HG03159 (cell line): ENCODE measurements around the gene CDKAL1.
"Not testable (repeated sequence)": the region's sequence is repeated elsewhere in the genome, so short reads cannot be mapped to it uniquely, and the experiment has no call there.

Experiments used
- ATAC-seq: cut with Tn5 transposase; IDR thresholded peaks from one replicate; pipeline ENCODE4 v1.9.1; 2021; ENCODE audit warnings: mild to moderate bottlenecking, moderate library complexity; ENCODE audit not compliant: unreplicated experiment

CDKAL1 gene

DNA sequence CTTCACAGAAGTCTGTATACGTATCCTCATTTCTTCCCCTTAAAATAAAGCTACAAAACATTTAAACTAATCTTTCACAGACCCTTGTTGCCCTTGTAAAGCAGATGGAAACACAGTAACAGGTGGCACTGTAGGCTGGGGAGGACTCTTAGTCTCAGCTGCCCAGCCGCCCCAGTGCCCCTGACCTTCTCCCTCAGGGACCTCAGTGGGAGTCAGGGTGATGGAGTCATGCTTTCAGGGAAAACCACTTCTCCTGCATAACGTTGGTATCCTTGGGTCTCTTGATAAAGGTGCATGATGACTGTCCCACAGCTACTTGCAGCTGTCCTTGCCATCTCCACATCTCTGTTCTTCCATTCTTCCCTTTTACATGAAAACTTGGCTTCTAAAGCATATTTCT is 198.6 kb downstream of the CDKAL1 start:
- no peak for ATAC-seq

DNA sequence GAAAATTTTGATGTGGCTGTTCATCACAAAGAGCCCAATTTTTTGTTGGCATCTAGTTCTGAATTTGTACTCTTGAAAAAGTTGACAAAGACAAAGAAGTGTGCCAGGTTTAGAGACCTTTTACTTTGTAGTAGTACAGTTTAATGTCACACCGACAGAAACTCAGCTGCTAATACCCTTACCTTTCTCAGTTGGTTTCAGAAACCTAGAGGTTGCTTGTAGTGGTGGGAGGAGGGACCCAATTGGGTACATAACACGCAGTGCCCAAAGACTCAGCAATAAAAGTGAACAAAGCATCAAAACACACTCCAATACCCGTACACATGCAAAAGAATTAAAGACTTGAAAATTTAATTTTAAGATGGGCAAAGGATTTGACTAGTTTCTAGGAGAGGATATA is 203.7 kb downstream of the CDKAL1 start:
- no peak for ATAC-seq

DNA sequence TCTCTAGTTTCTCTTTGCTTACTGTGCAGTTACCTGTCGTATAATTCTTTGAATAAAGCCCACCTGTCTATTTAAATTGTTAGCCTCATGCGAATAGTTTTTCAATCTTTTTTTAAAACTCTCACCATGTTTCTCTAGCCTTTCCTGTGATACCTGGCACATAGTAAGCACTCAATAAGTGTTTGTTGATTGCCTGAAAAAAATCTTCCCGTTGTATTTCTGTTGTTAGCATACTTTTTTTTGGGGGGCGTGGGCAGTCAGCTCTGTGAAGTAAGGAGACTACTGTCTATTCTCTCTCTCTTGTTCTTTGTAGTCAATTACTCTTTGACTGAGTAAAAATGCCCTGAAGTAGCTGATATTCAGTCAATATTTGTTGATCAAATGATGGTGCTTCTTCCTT is 205.8 kb downstream of the CDKAL1 start:
- ATAC-seq = no peak

DNA sequence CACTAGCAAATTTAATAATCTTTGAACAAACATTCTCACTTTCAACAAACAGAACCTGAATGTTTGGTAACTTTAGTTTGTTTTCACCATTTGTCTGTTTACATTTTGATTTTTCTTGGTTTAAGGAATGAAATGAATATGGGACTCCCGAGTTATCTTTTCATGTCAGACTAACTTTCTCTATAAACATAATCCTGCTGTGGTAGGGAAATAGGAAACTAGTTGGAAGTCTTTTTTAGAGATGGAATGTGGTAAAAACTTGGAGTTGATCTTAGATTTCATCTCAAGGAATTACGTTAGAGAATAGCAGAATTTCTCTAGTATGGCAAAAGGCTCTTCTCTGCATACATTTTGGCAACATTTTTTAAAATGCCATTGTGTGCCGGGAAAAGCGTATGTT is 206.5 kb downstream of the CDKAL1 start:
- ATAC-seq = no peak

- ATAC-seq = no peak
Observed at GRCh38 chr6:20741490-20741889, 207.2 kb downstream of the CDKAL1 start.

DNA sequence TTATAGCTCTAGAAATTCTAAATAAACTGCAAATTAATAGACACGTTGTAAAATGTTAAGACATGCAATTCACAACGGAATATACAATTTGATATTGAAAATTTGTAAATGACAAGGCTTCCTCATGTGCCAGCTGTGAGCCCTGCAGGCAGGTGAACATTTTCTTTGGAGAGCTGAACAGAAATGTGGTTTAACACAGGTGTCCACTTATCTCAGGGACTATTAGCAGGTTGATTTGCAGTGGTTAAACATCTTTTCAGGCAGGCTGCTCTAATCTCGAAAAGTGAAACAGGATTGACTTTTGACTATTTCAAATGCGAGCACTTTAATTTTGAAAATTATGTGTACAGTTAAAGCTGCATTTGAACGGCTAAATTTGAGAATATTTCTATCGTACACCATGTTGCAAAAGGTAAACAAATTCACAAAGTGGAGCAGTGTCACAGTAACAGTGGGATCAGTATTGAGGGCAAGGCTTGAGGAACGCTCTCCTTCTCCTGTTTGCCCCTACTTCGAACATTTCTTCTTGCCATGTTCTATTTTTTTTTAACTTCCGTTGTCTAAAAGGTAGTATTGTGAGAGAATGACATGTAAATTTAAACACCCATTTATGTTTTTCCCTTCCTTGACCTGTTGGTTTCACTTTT is 210.8 kb downstream of the CDKAL1 start:
- no peak for ATAC-seq

DNA sequence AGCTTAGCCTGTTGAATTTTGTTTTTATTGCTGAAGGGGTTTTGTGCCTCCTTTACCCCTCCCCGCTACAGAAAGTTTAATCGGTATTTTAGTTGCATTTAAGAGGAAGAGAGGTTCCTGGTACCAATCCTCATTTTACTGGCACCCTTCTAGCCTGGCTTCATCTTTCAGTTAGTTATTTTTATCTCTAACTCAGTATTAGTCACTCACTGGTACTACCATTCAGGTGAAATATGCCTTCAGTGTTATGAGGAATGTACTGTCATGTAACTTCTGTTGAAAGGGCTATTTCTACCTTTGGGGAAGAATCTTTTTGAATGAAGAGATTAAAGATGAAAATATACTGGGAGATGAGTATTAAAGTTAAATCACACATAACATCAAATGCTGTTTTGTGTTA is 211.8 kb downstream of the CDKAL1 start:
- no peak for ATAC-seq

DNA sequence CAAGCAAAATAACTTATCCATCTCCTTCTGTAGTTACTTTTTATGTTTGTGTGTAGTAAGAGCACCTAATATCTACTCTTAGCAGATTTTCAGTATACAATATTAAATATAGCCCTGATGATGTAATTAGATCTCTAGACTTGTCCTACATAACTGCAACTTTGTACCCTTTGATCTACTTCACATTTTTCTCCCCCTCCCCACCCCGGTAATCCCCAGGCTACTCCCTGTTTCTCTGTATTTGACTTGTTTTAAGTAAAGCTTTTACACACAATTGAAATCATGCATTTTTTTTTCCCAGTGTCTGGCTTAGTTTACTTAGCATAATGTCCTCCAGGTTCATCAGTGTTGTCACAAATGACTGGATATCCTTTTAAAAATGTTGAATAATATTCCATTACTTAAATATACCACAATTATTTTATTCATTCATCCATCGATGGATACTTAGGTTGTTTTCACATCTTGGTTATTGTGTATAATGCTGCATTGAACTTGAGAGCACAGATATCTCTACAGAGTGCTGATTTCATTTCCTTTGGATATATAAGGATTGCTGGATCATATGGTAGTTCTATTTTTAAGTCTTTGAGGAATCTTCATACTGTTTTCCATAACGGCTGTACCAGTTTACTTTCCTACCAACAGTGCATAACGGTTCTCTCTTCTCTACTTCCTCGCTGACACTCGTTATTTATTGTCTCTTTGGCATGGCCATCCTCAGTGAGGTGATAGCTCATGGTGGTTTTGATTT is 212.7 kb downstream of the CDKAL1 start:
- no peak for ATAC-seq

GRCh38 chr6:20747991-20748390 is 213.7 kb downstream of the CDKAL1 start:
- ATAC-seq = no peak

- ATAC-seq = no peak
Observed at GRCh38 chr6:20751293-20751935, 217.2 kb downstream of the CDKAL1 start.

GRCh38 chr6:20755631-20756030 is 221.4 kb downstream of the CDKAL1 start:
- no peak for ATAC-seq

DNA sequence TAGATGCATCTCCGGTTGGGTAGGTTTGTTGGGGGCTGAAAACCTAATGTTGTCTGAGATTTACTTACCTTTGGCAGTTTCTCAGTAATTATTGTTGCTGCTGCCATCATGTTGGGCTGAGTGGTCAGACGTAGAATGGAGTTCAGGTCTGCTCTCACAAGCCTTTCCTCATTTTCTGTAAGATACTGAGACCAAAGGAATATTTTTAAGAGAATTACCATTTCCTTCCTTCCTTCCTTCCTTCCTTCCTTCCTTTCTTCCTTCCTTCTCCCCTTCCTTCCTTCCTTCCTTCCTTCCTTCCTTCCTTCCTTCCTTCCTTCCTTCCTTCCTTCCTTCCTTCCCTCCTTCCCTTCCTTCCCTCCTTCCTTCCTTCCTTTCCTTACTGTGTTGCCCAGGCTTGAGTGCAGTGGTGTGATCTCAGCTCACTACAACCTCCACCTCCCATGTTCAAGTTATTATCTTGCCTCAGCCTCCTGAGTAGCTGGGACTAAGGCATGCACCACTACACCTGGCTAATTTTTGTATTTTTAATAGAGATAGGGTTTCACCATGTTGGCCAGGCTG is 222.4 kb downstream of the CDKAL1 start:
- ATAC-seq = not testable (repeated sequence)

DNA sequence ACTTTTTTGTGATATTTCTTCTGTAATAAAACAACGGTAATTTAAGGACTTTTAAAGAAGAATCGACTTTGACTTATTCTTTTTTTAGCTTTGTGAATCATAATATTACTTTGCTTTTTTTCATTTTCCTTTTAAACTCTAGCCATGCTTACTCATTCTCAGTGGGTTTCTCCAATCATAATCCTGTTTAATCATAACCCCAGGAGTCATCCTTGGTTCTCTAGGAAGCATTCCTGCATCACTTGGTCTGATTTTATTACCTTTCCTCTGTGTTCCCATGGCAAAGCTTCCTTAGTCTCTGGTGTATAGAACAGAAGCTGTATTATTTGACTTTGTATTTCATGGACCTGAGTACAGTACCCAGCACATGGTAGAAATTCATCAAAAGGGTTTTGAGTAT is 223.5 kb downstream of the CDKAL1 start:
- no peak for ATAC-seq

GRCh38 chr6:20763296-20763695 is 229.0 kb downstream of the CDKAL1 start:
- ATAC-seq = no peak

GRCh38 chr6:20769631-20770030 is 235.4 kb downstream of the CDKAL1 start:
- no peak for ATAC-seq

GRCh38 chr6:20770773-20771172 is 236.5 kb downstream of the CDKAL1 start:
- no peak for ATAC-seq

GRCh38 chr6:20771409-20771808 is 237.2 kb downstream of the CDKAL1 start:
- no peak for ATAC-seq

DNA sequence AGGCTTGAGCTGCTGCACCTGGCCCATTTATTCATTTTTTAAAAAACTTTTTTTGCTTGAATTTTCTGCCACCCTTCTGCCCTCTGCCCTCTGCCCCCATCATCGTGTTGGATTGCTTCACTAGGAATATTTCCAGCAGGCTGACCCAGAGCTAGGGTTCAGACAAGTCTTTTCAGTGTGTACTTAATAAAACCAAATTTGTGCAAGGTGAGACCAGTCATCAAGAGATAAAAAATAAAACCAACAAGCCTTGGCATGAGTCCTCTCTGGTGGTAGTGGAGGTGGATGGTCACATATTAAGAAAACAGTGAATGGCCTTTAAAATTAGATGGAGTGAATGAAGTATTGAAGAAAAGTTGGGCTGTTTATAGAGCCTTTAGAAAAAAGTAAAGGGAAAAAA is 239.6 kb downstream of the CDKAL1 start:
- no peak for ATAC-seq

- ATAC-seq = no peak
Observed at GRCh38 chr6:20775981-20776380, 241.7 kb downstream of the CDKAL1 start.

DNA sequence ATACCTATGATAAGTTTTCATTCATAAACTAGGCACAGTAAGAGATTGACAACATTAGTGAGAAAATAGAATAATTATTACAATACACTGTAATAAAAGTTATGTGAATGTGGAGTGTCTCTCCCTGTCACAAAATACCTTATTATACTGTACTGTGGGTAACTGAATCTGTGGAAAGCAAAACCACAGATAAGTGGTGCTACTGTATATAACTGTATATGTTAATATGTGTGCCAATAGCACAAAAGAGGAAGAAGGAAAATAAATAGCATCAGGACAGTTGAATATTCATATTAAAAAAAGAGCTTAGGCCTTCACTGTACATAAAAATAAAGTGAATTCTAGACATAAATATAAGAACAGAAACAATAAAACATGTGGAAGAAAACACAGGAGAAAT is 243.5 kb downstream of the CDKAL1 start:
- no peak for ATAC-seq

DNA sequence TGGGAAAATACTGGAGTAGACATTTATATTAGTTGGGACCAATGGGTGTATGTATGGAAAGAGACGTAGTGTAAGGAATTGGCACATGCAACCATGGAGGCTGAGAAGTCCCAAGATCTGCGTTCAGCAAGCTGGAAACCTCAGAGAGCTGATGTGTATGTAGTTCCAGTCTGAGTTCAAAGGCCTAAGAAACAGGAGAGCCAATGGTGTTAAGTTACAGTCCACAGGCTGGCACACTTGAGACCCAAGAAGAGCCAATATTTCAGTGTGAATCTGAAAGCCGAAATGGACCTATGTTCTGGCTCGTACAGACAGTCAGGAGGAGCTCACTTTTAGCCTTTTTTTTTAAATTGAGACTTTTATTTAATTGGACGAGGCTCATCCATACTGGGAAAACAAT is 244.2 kb downstream of the CDKAL1 start:
- ATAC-seq = no peak

- no peak for ATAC-seq
Observed at GRCh38 chr6:20778912-20779311, 244.7 kb downstream of the CDKAL1 start.
